Activated CD4-positive, alpha-beta memory T cell treated with anti-CD3 and anti-CD28 coated beads for 36 hours (primary cell): ENCODE data around the gene HRH2. TPM values are rescaled to one million over a fixed set of nuclear protein-coding genes. Genes with fewer than 3 reads are reported as not detected.

Experiments
- CTCF ChIA-PET: fragments of 350-600 bp; sonication (Branson Sonifier 250); formaldehyde crosslinking; loops from one replicate; lab custom pipeline; 2021; ENCODE audit warnings: antibody characterized with exemption, inconsistent platforms; lab: Charles Lee
- POLR2A ChIA-PET: fragments of 350-600 bp; sonication (Branson Sonifier 250); formaldehyde crosslinking; loops from one replicate; lab custom pipeline; 2021; ENCODE audit warnings: antibody characterized with exemption; lab: Charles Lee
- DNase-seq: peaks from one replicate; pipeline ENCODE4 v3.0.0-alpha.2; 2020
- H3K27ac Mint-ChIP-seq: one replicate; pipeline ENCODE4 v1.8.0; 2021; ENCODE audit warnings: mixed read lengths
- H3K27me3 Mint-ChIP-seq: one replicate; pipeline ENCODE4 v1.8.0; 2021; ENCODE audit warnings: mixed read lengths
- H3K36me3 Mint-ChIP-seq: one replicate; pipeline ENCODE4 v1.8.0; 2021; ENCODE audit warnings: mixed read lengths
- H3K4me1 Mint-ChIP-seq: one replicate; pipeline ENCODE4 v1.8.0; 2021; ENCODE audit warnings: low read depth, mixed read lengths
- H3K4me3 Mint-ChIP-seq: one replicate; pipeline ENCODE4 v1.8.0; 2021; ENCODE audit warnings: mild to moderate bottlenecking, mixed read lengths
- H3K9me3 Mint-ChIP-seq: one replicate; pipeline ENCODE4 v1.8.0; 2021; ENCODE audit warnings: mixed read lengths
- intact Hi-C: fragments of 100-400 bp; cut with micrococcal nuclease; formaldehyde crosslinking; loops from one replicate; pipeline ENCODE4 v1.15.1; 2023
- total RNA-seq, 2 experiments: library from RNA; stranded (reverse); gene quantifications; one replicate each; pipeline ENCODE4 v1.2.3, GENCODE V29; 2021

HRH2 gene
- total RNA-seq, 2 experiments from 2014 or later, result 11.6 to 11.8 TPM

- CTCF ChIA-PET, result interaction anchor here (1.0 to 1.8 kb wide), 3 partner anchors 10 to 175 kb away, joined by 3 to 7 read pairs (median 3); no protein-coding TSS in a partner anchor
- Mint-ChIP-seq H3K27me3 (no peaks in the 10 kb centered on the region), H3K27ac (no peak overlapping the region), H3K4me1 (peaks cover 12% of the 10 kb centered on the region), H3K9me3 (peaks cover 9% of the 10 kb centered on the region), H3K4me3 (no peak overlapping the region), H3K36me3 (peaks cover 17% of the 10 kb centered on the region)
- DNase-seq, result peak; percentile 25
- intact Hi-C loops, result no loop called here
- POLR2A ChIA-PET, result no interaction called here
These were observed 51.5 kb downstream of the HRH2 start for GRCh38 chr5:175709276-175709781.

DNA sequence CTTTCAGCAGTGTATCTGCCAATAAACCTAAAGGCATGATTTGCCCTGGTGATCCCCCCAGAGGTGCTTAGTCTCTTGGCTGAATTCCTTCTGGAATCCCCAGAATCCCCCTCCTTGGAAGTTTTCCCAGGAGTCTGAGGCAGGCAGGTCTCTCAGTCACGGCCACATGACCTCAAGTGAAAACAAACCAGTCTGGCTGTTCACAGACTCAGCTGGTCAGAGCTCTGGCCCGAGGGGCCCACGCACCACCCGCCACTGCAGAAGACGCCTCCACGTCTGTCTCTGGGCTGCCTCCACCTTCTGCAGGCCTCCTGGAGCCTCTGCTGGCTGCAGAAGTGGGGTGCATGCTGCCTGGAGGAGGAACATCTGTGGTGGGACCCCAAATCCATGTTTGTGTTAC lies 52.5 kb downstream of the HRH2 start:
- H3K27ac Mint-ChIP-seq, result no peak overlapping the region
- intact Hi-C loops, result no loop called here
- peaks cover 12% of the 10 kb centered on the region for H3K4me1 Mint-ChIP-seq

GRCh38 chr5:175711031-175711430 lies 53.2 kb downstream of the HRH2 start:
- Mint-ChIP-seq H3K9me3 (peaks cover 16% of the 10 kb centered on the region), H3K4me1 (peaks cover 12% of the 10 kb centered on the region), H3K4me3 (no peak overlapping the region), H3K27ac (no peak overlapping the region), H3K27me3 (no peaks in the 10 kb centered on the region), H3K36me3 (peaks cover 19% of the 10 kb centered on the region)
- ChIA-PET CTCF (interaction anchor here (1.7 to 1.8 kb wide), 2 partner anchors 8 to 177 kb away, joined by 7 to 9 read pairs; no protein-coding TSS in a partner anchor), POLR2A (no interaction called here)
- no peak for DNase-seq
- intact Hi-C loops, result no loop called here

More for the DNA sequence above, 52.5 kb downstream of the HRH2 start:
- Mint-ChIP-seq H3K4me3 (no peak overlapping the region), H3K9me3 (peaks cover 15% of the 10 kb centered on the region), H3K27me3 (no peaks in the 10 kb centered on the region), H3K36me3 (peaks cover 19% of the 10 kb centered on the region)
- ChIA-PET POLR2A (no interaction called here), CTCF (interaction anchor here (1.7 to 1.8 kb wide), 2 partner anchors 9 to 176 kb away, joined by 7 to 9 read pairs; no protein-coding TSS in a partner anchor)
- no peak for DNase-seq

- Mint-ChIP-seq H3K27ac (no peak overlapping the region), H3K9me3 (peaks cover 23% of the 10 kb centered on the region), H3K4me3 (no peak overlapping the region), H3K27me3 (no peaks in the 10 kb centered on the region), H3K36me3 (peaks cover 19% of the 10 kb centered on the region), H3K4me1 (peaks cover 12% of the 10 kb centered on the region)
- ChIA-PET POLR2A (no interaction called here), CTCF (interaction anchor here (1.6 to 1.7 kb wide), 2 partner anchors 178 kb away, joined by 9 to 10 read pairs; no protein-coding TSS in a partner anchor)
- no peak for DNase-seq
- intact Hi-C loops, result no loop called here
These were observed 53.8 kb downstream of the HRH2 start for GRCh38 chr5:175711472-175712312.

DNA sequence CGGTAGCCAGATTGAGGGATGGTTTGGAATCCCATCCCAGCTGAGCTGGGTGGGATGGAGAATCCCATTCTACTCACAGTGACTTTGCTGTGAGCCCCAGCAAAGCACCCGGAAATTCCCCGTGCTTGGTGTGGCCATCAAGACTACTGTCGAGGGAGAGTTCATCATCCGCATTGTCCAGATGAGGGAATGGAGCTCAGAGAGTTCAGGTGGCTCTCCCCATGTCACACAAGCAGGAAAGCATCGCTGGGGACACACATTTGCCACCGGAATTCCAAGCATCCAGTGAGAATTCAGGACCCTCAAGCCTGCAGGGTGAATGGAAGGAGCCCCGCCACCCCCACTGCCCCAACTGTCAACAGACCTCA lies 54.4 kb downstream of the HRH2 start:
- no peaks in the 10 kb centered on the region for H3K27me3 Mint-ChIP-seq
- no peak overlapping the region for H3K4me3 Mint-ChIP-seq
- H3K27ac Mint-ChIP-seq, result no peak overlapping the region
- H3K9me3 Mint-ChIP-seq, result peaks cover 29% of the 10 kb centered on the region
- ChIA-PET CTCF (interaction anchor here (0.7 to 1.6 kb wide), 3 partner anchors 16 to 178 kb away, joined by 3 to 10 read pairs (median 4); no protein-coding TSS in a partner anchor), POLR2A (no interaction called here)
- peaks cover 23% of the 10 kb centered on the region for H3K36me3 Mint-ChIP-seq
- peaks cover 12% of the 10 kb centered on the region for H3K4me1 Mint-ChIP-seq
- intact Hi-C loops, result no loop called here
- no peak for DNase-seq

- no peak overlapping the region for H3K27ac Mint-ChIP-seq
- ChIA-PET POLR2A (no interaction called here), CTCF (interaction anchor here (0.7 to 1.6 kb wide), 3 partner anchors 16 to 179 kb away, joined by 3 to 10 read pairs (median 4); no protein-coding TSS in a partner anchor)
- H3K9me3 Mint-ChIP-seq, result peaks cover 32% of the 10 kb centered on the region
- intact Hi-C loops, result no loop called here
- H3K4me1 Mint-ChIP-seq, result peaks cover 12% of the 10 kb centered on the region
- H3K36me3 Mint-ChIP-seq, result peaks cover 24% of the 10 kb centered on the region
- H3K27me3 Mint-ChIP-seq, result no peaks in the 10 kb centered on the region
- no peak for DNase-seq
- no peak overlapping the region for H3K4me3 Mint-ChIP-seq
These were observed 54.8 kb downstream of the HRH2 start for GRCh38 chr5:175712681-175713085.

- ChIA-PET POLR2A (no interaction called here), CTCF (no interaction called here)
- Mint-ChIP-seq H3K4me1 (peaks cover 13% of the 10 kb centered on the region), H3K36me3 (peaks cover 17% of the 10 kb centered on the region), H3K9me3 (peaks cover 33% of the 10 kb centered on the region), H3K27ac (no peak overlapping the region), H3K27me3 (no peaks in the 10 kb centered on the region), H3K4me3 (no peak overlapping the region)
- DNase-seq, result no peak
- intact Hi-C loops, result no loop called here
These were observed 56.1 kb downstream of the HRH2 start for GRCh38 chr5:175713930-175714329.

DNA sequence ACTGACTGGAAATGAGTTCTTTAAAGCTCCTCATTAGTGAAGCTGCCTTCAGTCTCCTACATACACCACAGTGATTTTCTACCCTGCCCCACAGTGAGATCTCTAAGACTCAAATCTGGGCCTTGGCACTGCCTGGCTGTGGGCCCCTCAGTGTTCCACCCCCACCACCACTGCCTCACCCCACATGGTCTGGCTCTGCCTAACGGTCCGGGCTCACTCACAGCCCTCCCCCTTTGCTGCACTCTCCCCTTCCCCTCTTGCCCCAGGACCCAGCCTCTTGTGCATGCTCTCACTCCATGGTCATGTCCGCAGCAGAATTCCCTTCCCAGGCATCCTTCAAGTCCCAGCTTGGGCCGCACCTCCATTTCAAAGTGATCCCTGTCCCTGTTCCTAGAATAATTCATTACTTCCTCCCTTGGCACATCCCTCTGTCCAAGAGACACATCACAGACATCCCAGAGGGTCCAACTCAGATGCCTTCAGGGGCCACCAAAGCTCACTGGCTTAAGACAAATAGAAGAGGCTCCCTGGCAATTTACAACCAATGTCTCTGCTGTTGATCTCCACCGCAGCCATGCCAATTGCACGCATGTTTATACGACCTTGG lies 56.7 kb downstream of the HRH2 start:
- no peak for DNase-seq
- CTCF ChIA-PET, result interaction anchor here (1.2 kb wide), 1 partner anchor 180 kb away, joined by 6 read pairs; no protein-coding TSS in a partner anchor
- Mint-ChIP-seq H3K27me3 (no peaks in the 10 kb centered on the region), H3K4me3 (no peak overlapping the region), H3K4me1 (peaks cover 7% of the 10 kb centered on the region), H3K27ac (no peak overlapping the region), H3K9me3 (peaks cover 33% of the 10 kb centered on the region), H3K36me3 (peaks cover 10% of the 10 kb centered on the region)
- POLR2A ChIA-PET, result no interaction called here
- intact Hi-C loops, result no loop called here

GRCh38 chr5:175715627-175716522 lies 58.0 kb downstream of the HRH2 start:
- peaks cover 10% of the 10 kb centered on the region for H3K36me3 Mint-ChIP-seq
- DNase-seq, result no peak
- H3K4me3 Mint-ChIP-seq, result no peak overlapping the region
- H3K9me3 Mint-ChIP-seq, result peaks cover 33% of the 10 kb centered on the region
- H3K27me3 Mint-ChIP-seq, result no peaks in the 10 kb centered on the region
- H3K4me1 Mint-ChIP-seq, result peaks cover 4% of the 10 kb centered on the region
- CTCF ChIA-PET, result interaction anchor here (1.0 to 1.3 kb wide), 3 partner anchors 19 to 183 kb away, joined by 3 to 6 read pairs (median 4); no protein-coding TSS in a partner anchor
- POLR2A ChIA-PET, result no interaction called here
- H3K27ac Mint-ChIP-seq, result no peak overlapping the region
- intact Hi-C loops, result no loop called here

DNA sequence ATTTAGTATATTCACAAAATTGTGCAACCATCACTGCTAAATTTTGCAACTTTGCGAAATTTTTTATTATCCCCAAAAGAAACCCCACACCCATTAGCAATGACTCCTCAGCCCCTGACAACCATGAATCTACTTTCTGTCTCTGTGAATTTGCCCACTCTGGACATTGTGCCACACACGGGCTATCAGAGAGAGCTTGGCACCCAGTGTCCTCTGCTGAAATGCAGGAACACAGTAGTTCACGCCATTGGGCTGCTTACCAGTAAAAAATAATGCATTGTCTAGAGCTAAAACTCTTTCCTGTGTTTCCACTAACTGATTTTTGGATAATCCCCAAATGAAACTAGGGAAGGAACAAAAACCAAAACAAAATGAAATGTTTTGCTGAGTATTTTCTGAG lies 60.0 kb downstream of the HRH2 start:
- H3K4me1 Mint-ChIP-seq, result peaks cover 4% of the 10 kb centered on the region
- POLR2A ChIA-PET, result no interaction called here
- H3K4me3 Mint-ChIP-seq, result no peak overlapping the region
- H3K36me3 Mint-ChIP-seq, result peaks cover 10% of the 10 kb centered on the region
- no peak for DNase-seq
- no peaks in the 10 kb centered on the region for H3K27me3 Mint-ChIP-seq
- intact Hi-C loops, result loop anchor here (2.0 kb wide), 1 partner anchor 183 kb away; no protein-coding TSS in a partner anchor
- peaks cover 33% of the 10 kb centered on the region for H3K9me3 Mint-ChIP-seq
- CTCF ChIA-PET, result interaction anchor here (1.0 to 3.5 kb wide), 16 partner anchors 8 to 253 kb away, joined by 3 to 179 read pairs (median 8); partner anchors contain the start of gene CPLX2
- no peak overlapping the region for H3K27ac Mint-ChIP-seq
